Iris pigment epithelial cell (primary cell): ENCODE results near the gene TARS1.

Source experiments
- DNase-seq: peaks from one replicate; pipeline ENCODE4 v3.0.0-alpha.2; 2011; ENCODE audit warnings: low read depth

The TARS1 gene

GRCh38 chr5:33439905-33440481, 772 bp upstream of the TARS1 start:
- DNase-seq: no peak

DNA sequence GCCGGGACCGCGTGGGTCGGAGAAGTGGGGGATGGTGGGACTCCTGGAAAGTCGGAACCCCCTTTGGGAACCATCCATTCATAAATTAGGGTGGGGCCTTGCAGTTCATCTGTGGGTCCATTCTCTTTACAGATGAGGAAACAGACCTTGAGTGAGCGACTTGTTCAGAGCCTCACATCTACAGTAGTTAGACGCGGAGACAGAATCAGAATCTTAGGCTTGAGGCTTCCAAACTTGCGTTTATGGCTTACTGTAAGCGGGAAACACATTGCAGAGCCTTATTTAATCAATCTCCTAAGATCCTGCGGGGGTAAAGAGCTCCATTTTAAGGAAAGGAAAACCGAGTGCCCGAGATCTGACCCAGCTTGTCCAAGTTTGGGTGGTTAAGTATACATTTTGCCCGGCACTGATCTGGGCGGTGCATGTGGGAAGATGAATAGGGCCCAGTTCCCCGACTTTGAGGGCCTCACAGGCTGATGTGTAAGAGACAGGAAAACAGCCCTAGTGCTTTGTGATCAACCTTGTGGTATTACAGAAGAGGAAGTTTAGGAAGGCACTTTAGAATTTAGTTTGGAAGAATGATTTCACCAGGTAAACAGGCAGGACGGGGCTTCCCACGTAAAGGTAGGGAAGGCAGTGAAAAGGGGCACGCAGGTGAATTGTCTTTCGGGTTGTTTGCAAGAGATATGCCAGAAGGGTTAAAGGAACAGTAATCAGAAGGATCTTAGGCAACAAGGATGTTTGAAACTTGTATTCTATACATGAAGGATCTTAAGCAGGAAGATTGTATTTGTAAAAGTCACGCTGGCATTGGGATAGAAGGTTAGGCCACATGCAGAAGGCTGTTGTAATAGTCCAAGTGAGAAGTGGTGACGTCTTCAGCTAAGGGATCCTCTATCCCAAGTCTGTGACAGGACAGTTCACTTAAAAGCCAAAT, 744 bp downstream of the TARS1 start:
- DNase-seq: peak; percentile 80

DNA sequence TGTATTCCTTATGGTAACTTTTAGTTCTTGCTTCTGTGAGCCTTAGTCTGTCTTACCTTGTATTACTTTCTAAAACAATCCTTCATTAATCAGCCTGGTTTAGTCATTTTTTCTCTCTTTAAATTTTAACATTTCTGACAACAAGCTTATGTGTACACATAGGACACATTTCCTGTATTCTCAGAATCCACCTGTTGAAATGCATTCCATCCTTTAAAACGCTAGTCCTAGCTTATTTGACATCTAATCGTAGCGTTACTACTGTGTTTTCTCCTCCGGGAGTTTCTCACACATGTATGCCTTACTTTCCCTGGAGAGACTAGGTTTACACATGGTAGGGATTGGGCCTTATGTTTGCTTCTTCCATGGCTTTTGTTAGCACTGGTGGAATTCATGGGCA, 3.8 kb downstream of the TARS1 start:
- no peak for DNase-seq

GRCh38 chr5:33445798-33446197, 5.0 kb downstream of the TARS1 start:
- no peak for DNase-seq

GRCh38 chr5:33448118-33448517, 7.4 kb downstream of the TARS1 start:
- DNase-seq: no peak

DNA sequence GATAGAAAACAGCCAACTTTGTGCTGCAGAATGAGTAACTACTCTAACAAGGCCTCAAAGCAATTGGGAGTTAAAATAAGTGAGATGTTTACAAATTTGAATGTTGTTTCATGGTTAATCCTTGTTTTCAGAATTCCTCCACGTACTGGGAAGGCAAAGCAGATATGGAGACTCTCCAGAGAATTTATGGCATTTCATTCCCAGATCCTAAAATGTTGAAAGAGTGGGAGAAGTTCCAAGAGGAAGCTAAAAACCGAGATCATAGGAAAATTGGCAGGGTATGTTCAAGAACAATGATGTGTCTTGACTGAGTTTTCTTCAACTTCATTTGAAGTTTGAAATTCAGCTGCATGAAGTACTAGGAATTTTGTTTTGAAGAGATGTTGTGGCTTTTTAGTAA, 16.4 kb downstream of the TARS1 start:
- DNase-seq: no peak

DNA sequence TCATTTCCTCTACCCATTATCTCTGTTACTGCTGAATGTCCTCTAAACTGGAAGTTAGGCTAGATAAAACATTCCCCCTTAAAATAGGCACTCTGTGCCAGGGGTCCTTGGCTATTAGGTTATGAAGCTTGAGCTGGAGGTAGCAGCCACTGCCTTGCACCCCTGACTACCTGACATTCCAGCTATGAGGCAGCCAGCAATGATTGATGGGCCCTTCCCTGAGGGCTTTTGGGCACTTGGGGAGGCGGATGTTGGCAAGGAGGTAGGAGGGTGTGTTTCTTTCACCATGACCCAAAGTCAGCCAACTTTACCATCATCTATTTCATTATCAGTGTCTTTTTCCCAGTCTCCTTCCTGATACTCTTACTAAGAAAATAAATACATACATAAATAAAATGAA, 17.1 kb downstream of the TARS1 start:
- DNase-seq: no peak

DNA sequence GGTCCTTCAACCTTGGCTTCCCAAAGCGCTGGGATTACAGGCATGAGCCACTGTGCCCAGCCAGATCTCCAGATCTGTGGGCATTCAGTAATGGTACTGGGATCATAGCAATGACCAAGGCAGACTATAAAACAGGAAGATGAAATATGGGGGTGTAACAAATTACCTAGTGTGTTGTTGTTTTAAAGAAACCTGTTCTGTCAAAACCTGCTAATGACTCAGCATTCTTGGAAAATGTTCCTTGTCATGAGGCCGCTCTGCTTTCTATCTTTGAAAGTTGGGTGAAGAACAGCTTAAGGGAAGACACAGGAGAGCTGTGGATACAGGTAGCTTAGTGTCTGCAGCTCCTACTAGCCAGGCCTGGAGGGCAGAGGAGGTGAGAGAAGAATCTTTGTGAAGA, 19.4 kb downstream of the TARS1 start:
- no peak for DNase-seq

- peak; percentile 40 for DNase-seq
Observed at GRCh38 chr5:33462456-33462855, 21.7 kb downstream of the TARS1 start.

GRCh38 chr5:33465120-33465519, 24.4 kb downstream of the TARS1 start:
- no peak for DNase-seq

DNA sequence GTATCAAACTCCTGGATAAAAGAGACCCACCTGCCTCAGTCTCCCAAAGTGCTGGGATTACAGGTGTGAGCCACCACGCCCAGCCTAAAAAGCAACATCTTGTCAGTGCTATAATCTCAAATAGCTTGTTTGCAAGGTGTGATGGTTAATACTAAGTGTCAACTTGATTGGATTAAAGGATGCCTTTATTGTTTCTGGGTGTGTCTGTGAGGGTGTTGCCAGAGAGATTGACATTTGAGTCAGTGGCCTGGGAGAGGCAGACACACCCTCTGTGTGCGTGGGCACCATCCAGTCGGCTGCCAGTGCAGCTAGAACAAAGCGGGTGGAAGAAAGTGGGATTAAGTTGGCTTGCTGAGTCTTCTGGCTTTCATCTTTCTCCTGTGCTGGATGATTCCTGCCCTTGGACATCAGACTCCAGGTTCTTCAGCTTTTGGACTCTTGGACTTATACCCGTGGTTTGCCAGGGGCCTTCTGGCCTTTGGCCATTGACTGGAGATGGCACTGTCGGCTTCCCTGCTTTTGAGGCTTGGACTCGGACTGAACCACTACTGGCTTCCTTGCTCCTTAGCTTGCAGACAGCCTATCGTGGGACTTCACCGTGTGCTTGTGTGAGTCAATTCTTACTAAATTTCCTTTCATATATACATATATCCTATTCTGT, 28.1 kb downstream of the TARS1 start:
- no peak for DNase-seq

- peak; percentile 66 for DNase-seq
Observed at GRCh38 chr5:33470544-33470943, 29.8 kb downstream of the TARS1 start.

DNA sequence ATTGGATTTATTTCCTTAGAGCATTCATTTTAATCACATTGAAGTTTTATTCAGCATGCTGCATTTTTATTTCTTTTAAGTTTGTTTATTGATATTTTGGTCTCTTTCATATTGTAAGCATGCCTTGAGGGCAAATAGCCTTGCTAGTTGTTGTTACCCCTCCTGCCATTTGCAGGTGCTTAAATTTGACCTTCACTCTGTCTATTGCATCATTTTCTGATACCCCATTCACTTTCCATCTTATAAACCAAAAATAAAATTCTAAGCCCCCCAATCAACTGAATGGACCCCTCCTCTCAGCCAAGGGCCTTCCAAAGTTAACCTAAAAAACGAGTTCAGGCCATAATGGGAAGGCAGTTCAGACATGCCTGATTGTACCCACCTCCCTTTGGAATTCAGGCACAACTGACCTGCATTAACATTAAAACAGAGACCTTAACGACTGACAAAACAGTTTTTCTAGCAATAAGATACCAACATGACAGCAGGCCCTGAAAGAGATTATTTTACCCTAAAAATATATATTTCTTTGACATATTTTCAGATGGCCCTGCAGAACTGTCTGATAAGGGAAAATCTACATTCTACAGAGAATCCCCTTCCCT, 32.1 kb downstream of the TARS1 start:
- no peak for DNase-seq

- no peak for DNase-seq
Observed at GRCh38 chr5:33474004-33474403, 33.2 kb downstream of the TARS1 start.

- no peak for DNase-seq
Observed at GRCh38 chr5:33474931-33475499, 34.2 kb downstream of the TARS1 start.

DNA sequence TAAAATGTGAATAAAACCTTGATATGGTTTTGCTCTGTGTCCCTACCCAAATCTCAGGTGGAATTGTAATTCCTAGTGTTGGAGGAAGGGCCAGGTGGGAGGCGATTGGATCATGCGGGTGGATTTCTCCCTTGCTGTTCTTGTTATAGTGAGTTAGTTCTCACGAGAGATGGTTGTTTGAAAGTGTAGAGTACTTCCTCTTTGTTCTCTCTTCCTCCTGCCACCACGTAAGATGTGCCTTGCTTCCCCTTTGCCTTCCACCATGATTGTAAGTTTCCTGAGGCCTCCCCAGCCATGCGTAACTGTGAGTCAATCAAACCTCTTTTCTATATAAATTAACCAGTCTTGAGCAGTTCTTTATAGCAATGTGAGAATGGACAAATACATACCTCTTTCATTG, 34.9 kb downstream of the TARS1 start:
- no peak for DNase-seq

- DNase-seq: peak; percentile 47
Observed at GRCh38 chr5:33476992-33477391, 36.2 kb downstream of the TARS1 start.

GRCh38 chr5:33477816-33478215, 37.1 kb downstream of the TARS1 start:
- no peak for DNase-seq

GRCh38 chr5:33479311-33479710, 38.5 kb downstream of the TARS1 start:
- peak; percentile 88 for DNase-seq

- no peak for DNase-seq
Observed at GRCh38 chr5:33480876-33481275, 40.1 kb downstream of the TARS1 start.

GRCh38 chr5:33482335-33482734, 41.6 kb downstream of the TARS1 start:
- no peak for DNase-seq

GRCh38 chr5:33487236-33487635, 46.5 kb downstream of the TARS1 start:
- DNase-seq: peak; percentile 47
